Left lung (tissue), 10 donors: Measurements from ENCODE around the gene ITGA8. TPM values are rescaled to one million over a fixed set of nuclear protein-coding genes. Genes with fewer than 3 reads are reported as not detected.

Experiments used
- ATAC-seq: fragments of 200-7000 bp; cut with Tn5 transposase; one replicate; pipeline ENCODE4 v1.9.1; 2020; ENCODE audit warnings: moderate library complexity
- DNase-seq, 4 donors: peaks; one replicate each; pipeline ENCODE4 v3.0.0-alpha.2; 2013 to 2020
- H3K27ac ChIP-seq, 2 donors: fragments of 200-600 bp; sonication (generic) in 1 of 2; one replicate each; pipeline versions ENCODE4 v1.5.0 to v1.8.0; 2020 to 2021
- H3K27me3 ChIP-seq, 2 donors: fragments of 200-600 bp; sonication (generic) in 1 of 2; one replicate each; pipeline versions ENCODE4 v1.5.0 to v1.8.0; 2020 to 2021
- H3K36me3 ChIP-seq, 2 donors: fragments of 200-600 bp; sonication (generic) in 1 of 2; one replicate each; pipeline versions ENCODE4 v1.5.0 to v1.8.0; 2020 to 2021
- H3K4me1 ChIP-seq, 2 donors: fragments of 200-600 bp; one replicate each; pipeline ENCODE4 v1.8.0; 2021
- H3K4me3 ChIP-seq, 2 donors: fragments of 200-600 bp; sonication (generic) in 1 of 2; one replicate each; pipeline versions ENCODE4 v1.5.0 to v1.8.0; 2020 to 2021; ENCODE audit warnings: mild to moderate bottlenecking in 1 of 2
- H3K9me3 ChIP-seq, 2 donors: fragments of 200-600 bp; sonication (generic) in 1 of 2; one replicate each; pipeline versions ENCODE4 v1.5.0 to v1.8.0; 2020 to 2021
- CTCF ChIP-seq, 2 donors: fragments of 200-600 bp; sonication (generic) in 1 of 2; IDR thresholded peaks; one replicate each; pipeline versions ENCODE4 v1.5.0 to v1.8.0; 2021; ENCODE audit warnings: antibody characterized with exemption in 2 of 2
- intact Hi-C, 2 donors: fragments of 100-400 bp; cut with DNase I; formaldehyde crosslinking; loops; one replicate each; pipeline versions ENCODE4 v1.11.2 to v1.14.2; 2022
- polyA plus RNA-seq, 6 donors: library from polyadenylated mRNA; unstranded; fragments of 120-200 nt; gene quantifications; one replicate each; pipeline ENCODE4 v1.2.1, GENCODE V29; 2013; ENCODE audit not compliant: insufficient read length in 6 of 6
- total RNA-seq, 2 donors: library from RNA; stranded (reverse); fragmentation: NEBNext Ultra II Directional; extraction: Animal tissue kit (Norgen Biotek cat#: 25700); gene quantifications; one replicate each; pipeline ENCODE4 v1.2.1, GENCODE V29; 2021
- donor health status: DM: no; HTN: yes; CAD: no.
- donor health status: DM: no; HTN: no; CAD: no.

ITGA8 gene
- total and polyA plus RNA-seq, 8 donors, result 23.7 to 83.3 (median 67.3) TPM

GRCh38 chr10:15658069-15658702 lies 61.5 kb downstream of the ITGA8 start:
- no peak for DNase-seq
- no peak for ATAC-seq
- H3K9me3 ChIP-seq, result no peaks in the 10 kb centered on the region
- no peak overlapping the region for H3K4me3 ChIP-seq
- H3K27ac ChIP-seq, result no peak overlapping the region
- no peaks in the 10 kb centered on the region for H3K36me3 ChIP-seq
- H3K27me3 ChIP-seq, result no peaks in the 10 kb centered on the region
- no peak for TF ChIP-seq CTCF (IDR thresholded peaks at IDR 0.05)
- intact Hi-C loops, result no loop called here
- peaks cover 0 to 12% of the 10 kb centered on the region in 2 donors for H3K4me1 ChIP-seq

- ATAC-seq (no peak), DNase-seq (no peak)
- Histone ChIP-seq H3K9me3 (no peaks in the 10 kb centered on the region), H3K4me1 (peaks cover 0 to 7% of the 10 kb centered on the region in 2 donors), H3K27ac (no peak overlapping the region), H3K4me3 (no peak overlapping the region), H3K27me3 (no peaks in the 10 kb centered on the region), H3K36me3 (no peaks in the 10 kb centered on the region)
- TF ChIP-seq CTCF (IDR thresholded peaks at IDR 0.05), result no peak
- intact Hi-C loops, result no loop called here
Measured at GRCh38 chr10:15652757-15653156, 67.0 kb downstream of the ITGA8 start.

GRCh38 chr10:15652117-15652516 lies 67.6 kb downstream of the ITGA8 start:
- intact Hi-C loops, result no loop called here
- peaks cover 0 to 4% of the 10 kb centered on the region in 2 donors for H3K4me1 ChIP-seq
- TF ChIP-seq CTCF (IDR thresholded peaks at IDR 0.05), result no peak

GRCh38 chr10:15651175-15651574 lies 68.5 kb downstream of the ITGA8 start:
- intact Hi-C loops, result no loop called here
- TF ChIP-seq CTCF (IDR thresholded peaks at IDR 0.05), result no peak
- no peaks in the 10 kb centered on the region for H3K27me3 ChIP-seq
- H3K4me3 ChIP-seq, result no peak overlapping the region
- H3K36me3 ChIP-seq, result no peaks in the 10 kb centered on the region
- H3K27ac ChIP-seq, result no peak overlapping the region
- H3K9me3 ChIP-seq, result no peaks in the 10 kb centered on the region
- peak in 1 of 4 donors; percentile 21 for DNase-seq
- H3K4me1 ChIP-seq, result no peaks in the 10 kb centered on the region
- no peak for ATAC-seq

More at GRCh38 chr10:15652117-15652516, 67.6 kb downstream of the ITGA8 start:
- no peak for ATAC-seq
- Histone ChIP-seq H3K36me3 (no peaks in the 10 kb centered on the region), H3K4me3 (no peak overlapping the region), H3K9me3 (no peaks in the 10 kb centered on the region), H3K27me3 (no peaks in the 10 kb centered on the region), H3K27ac (no peak overlapping the region)
- no peak for DNase-seq

GRCh38 chr10:15642095-15642494 lies 77.6 kb downstream of the ITGA8 start:
- intact Hi-C loops, result no loop called here
- Histone ChIP-seq H3K4me1 (no peaks in the 10 kb centered on the region), H3K36me3 (no peaks in the 10 kb centered on the region), H3K27ac (no peak overlapping the region), H3K4me3 (no peak overlapping the region), H3K27me3 (no peaks in the 10 kb centered on the region), H3K9me3 (no peaks in the 10 kb centered on the region)
- ATAC-seq (no peak), DNase-seq (no peak)
- TF ChIP-seq CTCF (IDR thresholded peaks at IDR 0.05), result no peak
